ENCODE measurements around the gene CARMIL1.
A peak's percentile ranks its signal among the peaks of the same experiment; 100 is the strongest.

Gene CARMIL1

GRCh38 chr6:25278261-25278913 lies 787 bp upstream of the CARMIL1 start:
- Histone ChIP-seq H4K8ac (ENCODE audit: low read length) (peak overlapping the region; percentile 37), H3K27ac (ENCODE audit: low read length, poor library complexity, severe bottlenecking) (peak overlapping the region; percentile 25), H3K4me1 (ENCODE audit: control insufficient read depth, insufficient read depth, low read depth, low read length) (peaks cover 4% of the 10 kb centered on the region), H2AFZ (ENCODE audit: low read depth, low read length) (no peak overlapping the region), H3K27me3 (ENCODE audit: control insufficient read depth in 1 of 2, insufficient read depth in 1 of 2, low read length in 2 of 2) (no peaks in the 10 kb centered on the region), H2AK5ac (ENCODE audit: low read length, severe bottlenecking) (no peak overlapping the region), H2BK15ac (ENCODE audit: low read depth, poor library complexity, severe bottlenecking) (no peak overlapping the region), H3K36me3 (ENCODE audit: control insufficient read depth in 1 of 2, insufficient read depth in 2 of 2, low read depth in 1 of 2, low read length in 2 of 2) (no peaks in the 10 kb centered on the region), H3K4ac (ENCODE audit: low read depth in 1 of 2, low read length in 2 of 2) (no peak overlapping the region), H3K79me1 (replicated peaks; ENCODE audit: low read length, poor library complexity, severe bottlenecking) (peaks cover 8% of the 10 kb centered on the region), H3K23ac (ENCODE audit: low read length in 2 of 2) (no peak overlapping the region), H3K9me3 (ENCODE audit: control insufficient read depth, low read length) (no peaks in the 10 kb centered on the region), H2BK5ac (ENCODE audit: low read depth, low read length, poor library complexity, severe bottlenecking) (peak overlapping the region; percentile 97), H3K9ac (ENCODE audit: low read length) (peak overlapping the region; percentile 93), H3K18ac (ENCODE audit: low read depth in 1 of 2, low read length in 2 of 2) (no peak overlapping the region), H3K14ac (ENCODE audit: low read length in 2 of 2) (no peak overlapping the region), H3K4me3 (ENCODE audit: insufficient read depth in 1 of 2, low read depth in 1 of 2, low read length in 2 of 2) (peak overlapping the region; percentile 71 to 98), H3K4me2 (ENCODE audit: low read length, poor library complexity, severe bottlenecking) (peak overlapping the region; percentile 93), H2BK120ac (ENCODE audit: low read depth, low read length) (no peak overlapping the region), H2BK12ac (ENCODE audit: low read length in 2 of 2) (no peak overlapping the region), H4K91ac (ENCODE audit: low read length) (no peak overlapping the region)
- no peak for DNase-seq
- WGBS, result 5% methylated on average over 15 of the region's 16 CpGs

- H2AFZ ChIP-seq (ENCODE audit: low read depth, low read length), result peak overlapping the region; percentile 29
These were observed 672 bp downstream of the CARMIL1 start for GRCh38 chr6:25279748-25280343.

DNA sequence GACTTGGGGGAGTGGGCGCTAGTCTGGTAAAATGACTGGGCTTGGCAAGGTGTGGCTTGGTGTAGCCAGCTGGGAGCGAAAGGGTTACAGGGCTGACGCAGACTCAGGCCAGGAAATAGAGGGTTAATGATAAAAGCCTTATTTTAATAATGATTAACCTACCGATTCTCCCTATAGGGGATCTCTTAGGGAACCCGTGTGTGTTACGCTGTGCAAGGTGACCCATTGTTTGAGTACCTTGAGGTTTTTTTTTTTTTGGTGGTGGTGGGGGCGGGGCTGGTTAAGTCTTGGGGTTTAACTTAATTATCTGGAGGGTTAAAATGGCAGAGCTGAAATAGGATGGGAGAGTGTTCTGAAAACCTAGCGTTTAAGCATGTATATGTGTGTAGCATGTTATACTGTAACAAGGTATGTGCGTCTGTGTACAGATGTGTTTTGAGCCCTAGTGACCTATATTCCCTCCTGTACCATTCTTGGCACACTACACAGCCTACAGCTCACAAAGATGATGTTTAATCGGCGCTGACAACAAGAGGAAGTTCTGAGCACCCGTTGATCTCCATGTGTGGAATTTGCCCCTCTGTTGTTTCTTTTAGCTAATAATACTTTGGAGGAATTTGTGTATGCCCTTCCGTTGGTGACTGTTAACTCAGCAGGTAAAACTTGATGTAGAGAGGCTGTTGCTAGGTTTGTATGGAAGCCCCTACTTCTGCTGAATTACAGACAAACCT lies 1.3 kb downstream of the CARMIL1 start:
- Histone ChIP-seq H3K4me1 (ENCODE audit: control insufficient read depth, insufficient read depth, low read depth, low read length) (peaks cover 4% of the 10 kb centered on the region), H3K4me2 (ENCODE audit: low read length, poor library complexity, severe bottlenecking) (peak overlapping the region; percentile 66), H4K91ac (ENCODE audit: low read length) (no peak overlapping the region), H3K79me1 (replicated peaks; ENCODE audit: low read length, poor library complexity, severe bottlenecking) (peaks cover 11% of the 10 kb centered on the region), H2AFZ (ENCODE audit: low read depth, low read length) (no peak overlapping the region), H3K23ac (ENCODE audit: low read length in 2 of 2) (no peak overlapping the region), H4K8ac (ENCODE audit: low read length) (no peak overlapping the region), H3K4me3 (ENCODE audit: insufficient read depth in 1 of 2, low read depth in 1 of 2, low read length in 2 of 2) (peak overlapping the region; percentile 71 to 98), H3K9me3 (ENCODE audit: control insufficient read depth, low read length) (no peaks in the 10 kb centered on the region), H3K27ac (ENCODE audit: low read length, poor library complexity, severe bottlenecking) (peak overlapping the region; percentile 43), H3K36me3 (ENCODE audit: control insufficient read depth in 1 of 2, insufficient read depth in 2 of 2, low read depth in 1 of 2, low read length in 2 of 2) (no peaks in the 10 kb centered on the region), H2BK15ac (ENCODE audit: low read depth, poor library complexity, severe bottlenecking) (no peak overlapping the region), H3K18ac (ENCODE audit: low read depth in 1 of 2, low read length in 2 of 2) (no peak overlapping the region), H2BK12ac (ENCODE audit: low read length in 2 of 2) (no peak overlapping the region), H2BK5ac (ENCODE audit: low read depth, low read length, poor library complexity, severe bottlenecking) (no peak overlapping the region), H2BK120ac (ENCODE audit: low read depth, low read length) (no peak overlapping the region), H3K9ac (ENCODE audit: low read length) (peak overlapping the region; percentile 93), H2AK5ac (ENCODE audit: low read length, severe bottlenecking) (no peak overlapping the region), H3K27me3 (ENCODE audit: control insufficient read depth in 1 of 2, insufficient read depth in 1 of 2, low read length in 2 of 2) (no peaks in the 10 kb centered on the region), H3K4ac (ENCODE audit: low read depth in 1 of 2, low read length in 2 of 2) (no peak overlapping the region), H3K14ac (ENCODE audit: low read length in 2 of 2) (no peak overlapping the region)
- WGBS, result 33% methylated on average over 10 of the region's 13 CpGs
- peak; percentile 6 for DNase-seq

More at GRCh38 chr6:25279748-25280343, 672 bp downstream of the CARMIL1 start:
- no peak overlapping the region for H2AK5ac ChIP-seq (ENCODE audit: low read length, severe bottlenecking)
- peak; percentile 5 for DNase-seq
- H3K79me1 ChIP-seq (replicated peaks; ENCODE audit: low read length, poor library complexity, severe bottlenecking), result peaks cover 11% of the 10 kb centered on the region
- no peak overlapping the region for H3K18ac ChIP-seq (ENCODE audit: low read depth in 1 of 2, low read length in 2 of 2)
- no peak overlapping the region for H2BK120ac ChIP-seq (ENCODE audit: low read depth, low read length)
- H3K4me3 ChIP-seq (ENCODE audit: insufficient read depth in 1 of 2, low read depth in 1 of 2, low read length in 2 of 2), result peak overlapping the region; percentile 71 to 98
- no peak overlapping the region for H2BK12ac ChIP-seq (ENCODE audit: low read length in 2 of 2)
- no peak overlapping the region for H2BK15ac ChIP-seq (ENCODE audit: low read depth, poor library complexity, severe bottlenecking)
- peak overlapping the region; percentile 66 for H3K4me2 ChIP-seq (ENCODE audit: low read length, poor library complexity, severe bottlenecking)
- H3K4ac ChIP-seq (ENCODE audit: low read depth in 1 of 2, low read length in 2 of 2), result no peak overlapping the region
- no peak overlapping the region for H4K91ac ChIP-seq (ENCODE audit: low read length)
- no peak overlapping the region for H3K23ac ChIP-seq (ENCODE audit: low read length in 2 of 2)
- peaks cover 4% of the 10 kb centered on the region for H3K4me1 ChIP-seq (ENCODE audit: control insufficient read depth, insufficient read depth, low read depth, low read length)
- H3K14ac ChIP-seq (ENCODE audit: low read length in 2 of 2), result peak overlapping the region in 1 of 2 experiments; percentile 23
- no peaks in the 10 kb centered on the region for H3K9me3 ChIP-seq (ENCODE audit: control insufficient read depth, low read length)
- peak overlapping the region; percentile 43 for H3K27ac ChIP-seq (ENCODE audit: low read length, poor library complexity, severe bottlenecking)
- WGBS, result 1% methylated on average over 25 of the region's 31 CpGs
- no peak overlapping the region for H4K8ac ChIP-seq (ENCODE audit: low read length)
- no peak overlapping the region for H2BK5ac ChIP-seq (ENCODE audit: low read depth, low read length, poor library complexity, severe bottlenecking)
- no peaks in the 10 kb centered on the region for H3K27me3 ChIP-seq (ENCODE audit: control insufficient read depth in 1 of 2, insufficient read depth in 1 of 2, low read length in 2 of 2)
- H3K36me3 ChIP-seq (ENCODE audit: control insufficient read depth in 1 of 2, insufficient read depth in 2 of 2, low read depth in 1 of 2, low read length in 2 of 2), result no peaks in the 10 kb centered on the region
- peak overlapping the region; percentile 93 for H3K9ac ChIP-seq (ENCODE audit: low read length)

GRCh38 chr6:25286891-25287290 lies 7.7 kb downstream of the CARMIL1 start:
- no peak overlapping the region for H2BK120ac ChIP-seq (ENCODE audit: low read depth, low read length)
- H3K4me1 ChIP-seq (ENCODE audit: control insufficient read depth, insufficient read depth, low read depth, low read length), result no peaks in the 10 kb centered on the region
- no peak overlapping the region for H3K4me3 ChIP-seq (ENCODE audit: insufficient read depth in 1 of 2, low read depth in 1 of 2, low read length in 2 of 2)
- H2BK5ac ChIP-seq (ENCODE audit: low read depth, low read length, poor library complexity, severe bottlenecking), result no peak overlapping the region
- no peak for DNase-seq
- H3K18ac ChIP-seq (ENCODE audit: low read depth in 1 of 2, low read length in 2 of 2), result no peak overlapping the region
- H3K4ac ChIP-seq (ENCODE audit: low read depth in 1 of 2, low read length in 2 of 2), result no peak overlapping the region
- H3K9ac ChIP-seq (ENCODE audit: low read length), result no peak overlapping the region
- no peak overlapping the region for H4K91ac ChIP-seq (ENCODE audit: low read length)
- no peak overlapping the region for H3K27ac ChIP-seq (ENCODE audit: low read length, poor library complexity, severe bottlenecking)
- 91% methylated on average over 1 of the region's 2 CpGs for WGBS
- H3K36me3 ChIP-seq (ENCODE audit: control insufficient read depth in 1 of 2, insufficient read depth in 2 of 2, low read depth in 1 of 2, low read length in 2 of 2), result peaks cover 0 to 6% of the 10 kb centered on the region in 2 experiments
- H3K4me2 ChIP-seq (ENCODE audit: low read length, poor library complexity, severe bottlenecking), result no peak overlapping the region
- no peaks in the 10 kb centered on the region for H3K27me3 ChIP-seq (ENCODE audit: control insufficient read depth in 1 of 2, insufficient read depth in 1 of 2, low read length in 2 of 2)
- no peak overlapping the region for H3K23ac ChIP-seq (ENCODE audit: low read length in 2 of 2)
- peaks cover 10% of the 10 kb centered on the region for H3K79me1 ChIP-seq (replicated peaks; ENCODE audit: low read length, poor library complexity, severe bottlenecking)
- H2AK5ac ChIP-seq (ENCODE audit: low read length, severe bottlenecking), result no peak overlapping the region
- no peak overlapping the region for H4K8ac ChIP-seq (ENCODE audit: low read length)
- no peak overlapping the region for H2BK12ac ChIP-seq (ENCODE audit: low read length in 2 of 2)
- no peaks in the 10 kb centered on the region for H3K9me3 ChIP-seq (ENCODE audit: control insufficient read depth, low read length)
- no peak overlapping the region for H2AFZ ChIP-seq (ENCODE audit: low read depth, low read length)
- H2BK15ac ChIP-seq (ENCODE audit: low read depth, poor library complexity, severe bottlenecking), result no peak overlapping the region
- H3K14ac ChIP-seq (ENCODE audit: low read length in 2 of 2), result no peak overlapping the region
